IMR-90 (cell line): Measurements from ENCODE around the gene PMPCA. TPM values are rescaled to one million over a fixed set of nuclear protein-coding genes. Genes with fewer than 3 reads are reported as not detected.

ENCODE experiments used
- ATAC-seq: fragments of 200-7000 bp; cut with Tn5 transposase; 2 replicates; pipeline ENCODE4 v1.9.1; 2020; ENCODE audit warnings: low read depth, mild to moderate bottlenecking, moderate library complexity
- BruUV-seq: library from RNA; stranded (reverse); fragments of 400-500 nt; replicated peaks from 2 replicates; lab custom pipeline; 2021; lab: Mats Ljungman, UMichigan
- CTCF ChIA-PET: fragments of 300-600 bp; formaldehyde crosslinking; extraction: SDS; loops from one replicate; lab custom pipeline; 2021; ENCODE audit warnings: antibody characterized with exemption; lab: Yijun Ruan, JAX
- POLR2A ChIA-PET: fragments of 300-600 bp; sonication (Branson Sonifier 250); formaldehyde crosslinking; loops from one replicate; lab custom pipeline; 2022; ENCODE audit warnings: antibody characterized with exemption; ENCODE audit not compliant: unreplicated experiment; lab: Charles Lee
- DNase-seq: peaks from one replicate; pipeline ENCODE4 v3.0.0; 2013
- H2AFZ ChIP-seq: replicated peaks from 2 replicates; pipeline ENCODE3; 2013; ENCODE audit warnings: low read length, mild to moderate bottlenecking; ENCODE audit not compliant: poor library complexity
- H2AK5ac ChIP-seq: 2 replicates; pipeline ENCODE4 v1.6.1; 2013; ENCODE audit warnings: low read depth, low read length, inconsistent platforms
- H2AK9ac ChIP-seq: replicated peaks from 2 replicates; pipeline ENCODE3; 2013; ENCODE audit warnings: mild to moderate bottlenecking, low read depth, low read length, moderate library complexity; ENCODE audit not compliant: poor library complexity
- H2BK120ac ChIP-seq: 2 replicates; pipeline ENCODE4 v1.6.1; 2013; ENCODE audit warnings: low read depth, low read length, inconsistent platforms
- H2BK15ac ChIP-seq: 3 replicates; pipeline ENCODE4 v1.6.1; 2013; ENCODE audit warnings: low read depth, low read length, inconsistent platforms
- H2BK20ac ChIP-seq: 2 replicates; pipeline ENCODE4 v1.6.1; 2013; ENCODE audit warnings: low read depth, mild to moderate bottlenecking, inconsistent platforms, low read length, moderate library complexity
- H2BK5ac ChIP-seq: 2 replicates; pipeline ENCODE4 v1.6.1; 2013; ENCODE audit warnings: mild to moderate bottlenecking, low read depth, low read length, inconsistent platforms; ENCODE audit not compliant: poor library complexity, severe bottlenecking
- H3K14ac ChIP-seq: replicated peaks from 2 replicates; pipeline ENCODE4 v1.6.1; 2013; ENCODE audit warnings: low read depth, low read length, inconsistent platforms
- H3K18ac ChIP-seq: 2 replicates; pipeline ENCODE4 v1.6.1; 2013; ENCODE audit warnings: low read depth, low read length, control low read depth
- H3K23ac ChIP-seq: 2 replicates; pipeline ENCODE4 v1.6.1; 2013; ENCODE audit warnings: low read depth, low read length, inconsistent platforms
- H3K27ac ChIP-seq: 2 replicates; pipeline ENCODE4 v1.5.1; 2013; ENCODE audit warnings: mild to moderate bottlenecking, control low read depth, low read length; ENCODE audit not compliant: insufficient read depth
- H3K27me3 ChIP-seq: 2 replicates; pipeline ENCODE4 v1.6.1; 2013; ENCODE audit warnings: low read length; ENCODE audit not compliant: control insufficient read depth, insufficient read depth
- H3K36me3 ChIP-seq: 2 replicates; pipeline ENCODE4 v1.6.1; 2013; ENCODE audit warnings: low read length, mixed read lengths; ENCODE audit not compliant: control insufficient read depth, insufficient read depth
- H3K4ac ChIP-seq: 2 replicates; pipeline ENCODE4 v1.6.1; 2013; ENCODE audit warnings: low read depth, low read length, inconsistent platforms
- H3K4me1 ChIP-seq: 2 replicates; pipeline ENCODE4 v1.6.1; 2013; ENCODE audit warnings: low read length, mixed read lengths; ENCODE audit not compliant: control insufficient read depth, insufficient read depth
- H3K4me2 ChIP-seq: 2 replicates; pipeline ENCODE4 v1.6.1; 2013; ENCODE audit warnings: low read depth, mild to moderate bottlenecking, control low read depth, low read length, moderate library complexity
- H3K4me3 ChIP-seq: 2 replicates; pipeline ENCODE4 v1.5.1; 2013; ENCODE audit warnings: low read depth, mild to moderate bottlenecking, control low read depth, low read length, moderate library complexity; ENCODE audit not compliant: insufficient read depth
- H3K56ac ChIP-seq: 2 replicates; pipeline ENCODE4 v1.6.1; 2013; ENCODE audit warnings: low read length, inconsistent platforms; ENCODE audit not compliant: insufficient read depth; ENCODE audit errors: extremely low read depth
- H3K79me1 ChIP-seq, 2 experiments: 2 replicates each; pipeline ENCODE4 v1.6.1; 2013; ENCODE audit warnings: low read length in 2 of 2, inconsistent platforms in 1 of 2, low read depth in 1 of 2
- H3K9ac ChIP-seq: 2 replicates; pipeline ENCODE4 v1.6.1; 2013; ENCODE audit warnings: low read depth, low read length, control low read depth
- H3K9me1 ChIP-seq: 2 replicates; pipeline ENCODE4 v1.6.1; 2013; ENCODE audit warnings: low read length, inconsistent platforms; ENCODE audit not compliant: insufficient read depth
- H3K9me3 ChIP-seq: 2 replicates; pipeline ENCODE4 v1.6.1; 2013; ENCODE audit warnings: low read length; ENCODE audit not compliant: control insufficient read depth, insufficient read depth
- H4K20me1 ChIP-seq: 2 replicates; pipeline ENCODE4 v1.6.1; 2013; ENCODE audit warnings: low read length, inconsistent platforms; ENCODE audit not compliant: insufficient read depth
- H4K5ac ChIP-seq: 2 replicates; pipeline ENCODE4 v1.6.1; 2013; ENCODE audit warnings: mild to moderate bottlenecking, low read depth, low read length, control low read depth
- H4K8ac ChIP-seq, 2 experiments: 2 replicates each; pipeline ENCODE4 v1.6.1; 2013; ENCODE audit warnings: low read depth in 2 of 2, low read length in 2 of 2, control low read depth in 1 of 2, inconsistent platforms in 1 of 2
- H4K91ac ChIP-seq: 2 replicates; pipeline ENCODE4 v1.6.1; 2013; ENCODE audit warnings: low read depth, low read length, inconsistent platforms; ENCODE audit not compliant: insufficient read depth
- MAZ ChIP-seq: IDR thresholded peaks from 2 replicates; pipeline ENCODE4 v1.6.1; 2012; ENCODE audit warnings: low read depth, mild to moderate bottlenecking, low read length, improper control_type of control experiment, moderate library complexity, borderline replicate concordance
- USF2 ChIP-seq: fragments of 150-350 bp; IDR thresholded peaks from 2 replicates; pipeline ENCODE4 v1.6.1; 2017; ENCODE audit warnings: mild to moderate bottlenecking, antibody characterized with exemption, low read length, low read depth
- WGBS, 2 experiments: methylation state at CpG; one replicate each; pipeline versions ENCODE4 v1.1.5 to v1.1.7; 2013; ENCODE audit warnings: missing lambda C conversion rate in 2 of 2; ENCODE audit not compliant: insufficient read length in 1 of 2; ENCODE audit errors: extremely low coverage in 2 of 2; 5-methylcytosine and 5-hydroxymethylcytosine counted together
- dilution Hi-C: fragments of 300-500 bp; cut with HindIII; formaldehyde crosslinking; loops from one replicate; pipeline ENCODE4 v1.14.3; 2018; ENCODE audit warnings: low sequenced_read_pairs; ENCODE audit not compliant: unreplicated experiment
- in situ Hi-C: fragments of 300-500 bp; cut with MboI; formaldehyde crosslinking; loops from 3 replicates; pipeline ENCODE4 v1.14.3; 2019; ENCODE audit warnings: low sequenced_read_pairs, inconsistent platforms, mixed read lengths
- intact Hi-C: fragments of 100-400 bp; cut with micrococcal nuclease; formaldehyde crosslinking; loops from 2 replicates; pipeline ENCODE4 v1.10.0; 2022
- polyA plus RNA-seq, 3 experiments: library from polyadenylated mRNA; depleted of rRNA; stranded (reverse); fragments of >200 nt; gene quantifications; 2 replicates each; pipeline ENCODE4 v1.2.3, GENCODE V29; 2012; ENCODE audit warnings: low replicate concordance in 1 of 3
- total RNA-seq: library from RNA; depleted of rRNA; stranded (reverse); fragments of >200 nt; gene quantifications from 2 replicates; pipeline ENCODE4 v1.2.3, GENCODE V29; 2012

PMPCA gene
- total and polyA plus RNA-seq, 2 of the 4 experiments (the other 2 are of a cell fraction), result 62.6 to 95.8 TPM

GRCh38 chr9:136438548-136439480 is 28.4 kb downstream of the PMPCA start:
- no TSS peak for BruUV-seq
- Histone ChIP-seq H3K9ac (peak overlapping the region; percentile 89), H4K20me1 (peaks cover 70% of the 10 kb centered on the region), H2BK15ac (no peak overlapping the region), H3K56ac (peak overlapping the region; percentile 13; the same call in 1 of the 2 replicates), H3K27me3 (no peaks in the 10 kb centered on the region), H3K9me1 (peaks cover 8% of the 10 kb centered on the region; the same call in 1 of the 2 replicates), H2BK20ac (no peak overlapping the region), H4K5ac (no peak overlapping the region), H2BK5ac (peak overlapping the region; percentile 68), H2AK9ac (peak overlapping the region; percentile 99), H3K36me3 (peaks cover 49% of the 10 kb centered on the region), H3K4me1 (peaks cover 7% of the 10 kb centered on the region), H3K4me2 (peak overlapping the region; percentile 87), H2AFZ (peak overlapping the region; percentile 93), H3K4ac (peak overlapping the region; percentile 55), H4K91ac (peak overlapping the region; percentile 21; the same call in 1 of the 2 replicates), H2BK120ac (no peak overlapping the region), H3K4me3 (peak overlapping the region; percentile 90), H3K79me1 (peaks cover 6 to 68% of the 10 kb centered on the region in 2 experiments), H3K27ac (peak overlapping the region; percentile 73), H2AK5ac (peak overlapping the region; percentile 66), H3K9me3 (no peaks in the 10 kb centered on the region), H4K8ac (peak overlapping the region in 1 of 2 experiments; percentile 76; a peak in 1 of 4 replicates), H3K18ac (no peak overlapping the region), H3K14ac (peak overlapping the region; percentile 66; the same call in 1 of the 2 replicates), H3K23ac (peak overlapping the region; percentile 92)
- peak; percentile 11 for DNase-seq
- intact Hi-C loops, result loop anchor here (1.0 to 2.0 kb wide), 2 partner anchors 24 to 44 kb away; partner anchors contain the start of gene SEC16A
- in situ Hi-C loops, result no loop called here
- ChIA-PET POLR2A (no interaction called here), CTCF (interaction anchor here (1.1 kb wide), 1 partner anchor 37 kb away, joined by 3 read pairs; no protein-coding TSS in a partner anchor)
- ATAC-seq, result peak; percentile 51
- 2% methylated on average over 58 of the region's 91 CpGs; no CpG with 5 or more reads in 1 of the 2 experiments for WGBS, 2 experiments
- 0 out of 2 replicates have a peak, but pooled peaks have one; percentile 2 for TF ChIP-seq MAZ
- no peak for TF ChIP-seq USF2
- dilution Hi-C loops, result no loop called here
